OCI-LY3 (cell line): Measurements from ENCODE around the gene ATG7.

ENCODE experiments used
- EZH2phosphoT487 ChIP-seq: fragments of 200-600 bp; shearing (Covaris generic); IDR thresholded peaks from 2 replicates; pipeline ENCODE4 v1.6.1; 2018; ENCODE audit warnings: antibody characterized with exemption, mixed run types, low read depth
- TF ChIP-seq, protein P1 (sequence below): fragments of 200-600, 300-600 bp; sonication (generic); IDR thresholded peaks from 2 replicates; pipeline ENCODE4 v1.5.1; 2014; ENCODE audit warnings: antibody characterized with exemption, low read length, low read depth

DNA sequence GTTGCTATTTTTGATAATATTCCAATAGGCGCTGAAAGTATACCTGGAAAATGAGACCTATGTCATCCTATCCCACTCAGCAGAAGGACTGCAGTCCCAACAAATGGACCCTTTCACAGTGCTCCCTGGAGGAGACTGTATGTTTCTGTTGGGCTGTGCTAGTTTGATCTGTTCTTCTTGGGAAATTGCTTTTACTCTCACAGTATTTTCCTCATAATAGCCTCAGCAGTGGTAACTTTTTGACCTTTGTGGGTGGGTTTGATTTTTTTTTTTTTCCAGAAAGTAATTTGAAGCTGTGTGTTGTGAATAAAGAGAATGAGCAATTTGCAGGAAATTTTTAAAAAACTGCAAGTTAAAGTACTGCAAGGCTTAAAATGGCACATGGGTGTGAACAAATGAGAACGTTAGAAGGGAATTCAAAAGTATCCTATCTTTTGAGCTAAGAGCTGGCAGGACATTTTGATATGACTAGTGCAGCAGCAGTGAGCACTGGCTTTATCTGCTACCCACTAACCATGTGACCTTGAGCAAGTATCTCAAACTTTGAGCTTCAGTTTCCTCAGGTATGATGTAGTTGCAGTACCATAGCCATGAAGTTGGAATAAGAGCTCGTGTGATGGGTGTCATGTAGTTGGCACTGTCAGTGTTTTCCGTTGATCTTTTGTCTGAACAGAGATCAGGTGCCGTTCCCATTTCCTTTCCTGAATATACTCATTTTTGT, 118.4 kb downstream of the ATG7 start:
- TF ChIP-seq, protein P1, sequence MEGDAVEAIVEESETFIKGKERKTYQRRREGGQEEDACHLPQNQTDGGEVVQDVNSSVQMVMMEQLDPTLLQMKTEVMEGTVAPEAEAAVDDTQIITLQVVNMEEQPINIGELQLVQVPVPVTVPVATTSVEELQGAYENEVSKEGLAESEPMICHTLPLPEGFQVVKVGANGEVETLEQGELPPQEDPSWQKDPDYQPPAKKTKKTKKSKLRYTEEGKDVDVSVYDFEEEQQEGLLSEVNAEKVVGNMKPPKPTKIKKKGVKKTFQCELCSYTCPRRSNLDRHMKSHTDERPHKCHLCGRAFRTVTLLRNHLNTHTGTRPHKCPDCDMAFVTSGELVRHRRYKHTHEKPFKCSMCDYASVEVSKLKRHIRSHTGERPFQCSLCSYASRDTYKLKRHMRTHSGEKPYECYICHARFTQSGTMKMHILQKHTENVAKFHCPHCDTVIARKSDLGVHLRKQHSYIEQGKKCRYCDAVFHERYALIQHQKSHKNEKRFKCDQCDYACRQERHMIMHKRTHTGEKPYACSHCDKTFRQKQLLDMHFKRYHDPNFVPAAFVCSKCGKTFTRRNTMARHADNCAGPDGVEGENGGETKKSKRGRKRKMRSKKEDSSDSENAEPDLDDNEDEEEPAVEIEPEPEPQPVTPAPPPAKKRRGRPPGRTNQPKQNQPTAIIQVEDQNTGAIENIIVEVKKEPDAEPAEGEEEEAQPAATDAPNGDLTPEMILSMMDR, result no peak
- no peak for TF ChIP-seq EZH2phosphoT487
